ENCODE data around the gene EDEM2. TPM values are rescaled to one million over a fixed set of nuclear protein-coding genes. Genes with fewer than 3 reads are reported as not detected.

EDEM2 gene
- total and polyA plus RNA-seq, 2 of the 13 experiments (the other 11 are each of a cell fraction or from before 2014, with no cell fraction given): 33.1 to 46.9 TPM

GRCh38 chr20:35146920-35147574 is at the start of gene EDEM2 (continued):
- TF ChIP-seq REST (IDR thresholded peaks at IDR 0.05; ENCODE audit: borderline replicate concordance in 1 of 2, low read depth in 1 of 2, low read length in 2 of 2) (peak in 1 of 2 experiments; percentile 40; a peak in 1 of 4 replicates), TRIM22 (IDR thresholded peaks at IDR 0.05) (no peak), MEIS2 (CRISPR knock-in tag; IDR thresholded peaks at IDR 0.05) (peak; percentile 75; the same call in 1 of the 2 replicates), THAP11 (CRISPR knock-in tag; IDR thresholded peaks at IDR 0.05) (peak; percentile 99), DRAP1 (CRISPR knock-in tag; IDR thresholded peaks at IDR 0.05) (peak; percentile 85), ATF6 (CRISPR knock-in tag; conservative IDR thresholded peaks at IDR 0.05) (0 out of 2 replicates have a peak, but pooled peaks have one; percentile 41), ZSCAN12 (CRISPR knock-in tag; IDR thresholded peaks at IDR 0.05) (peak; percentile 17; the same call in 1 of the 2 replicates), RAD21 (CRISPR knock-in tag; IDR thresholded peaks at IDR 0.05) (peak; percentile 61; the same call in 1 of the 2 replicates), SRSF4 (IDR thresholded peaks at IDR 0.05; ENCODE audit: low read depth, low read length, poor library complexity, severe bottlenecking) (no peak), NR0B2 (CRISPR knock-in tag; IDR thresholded peaks at IDR 0.05) (peak; percentile 56; the same call in 1 of the 2 replicates), FUBP1 (CRISPR knock-in tag; IDR thresholded peaks at IDR 0.05; ENCODE audit: borderline replicate concordance) (no peak), UBTF (CRISPR knock-in tag; IDR thresholded peaks at IDR 0.05) (peak; percentile 92)

Measured in HepG2 (cell line).